HG02840 (cell line): Measurements from ENCODE around the gene RRBP1.

Experiments
- ATAC-seq: cut with Tn5 transposase; IDR thresholded peaks from one replicate; pipeline ENCODE4 v1.9.1; 2021; ENCODE audit warnings: mild to moderate bottlenecking, moderate library complexity, moderate number of reproducible peaks; ENCODE audit not compliant: unreplicated experiment, low FRiP score

Gene RRBP1

DNA sequence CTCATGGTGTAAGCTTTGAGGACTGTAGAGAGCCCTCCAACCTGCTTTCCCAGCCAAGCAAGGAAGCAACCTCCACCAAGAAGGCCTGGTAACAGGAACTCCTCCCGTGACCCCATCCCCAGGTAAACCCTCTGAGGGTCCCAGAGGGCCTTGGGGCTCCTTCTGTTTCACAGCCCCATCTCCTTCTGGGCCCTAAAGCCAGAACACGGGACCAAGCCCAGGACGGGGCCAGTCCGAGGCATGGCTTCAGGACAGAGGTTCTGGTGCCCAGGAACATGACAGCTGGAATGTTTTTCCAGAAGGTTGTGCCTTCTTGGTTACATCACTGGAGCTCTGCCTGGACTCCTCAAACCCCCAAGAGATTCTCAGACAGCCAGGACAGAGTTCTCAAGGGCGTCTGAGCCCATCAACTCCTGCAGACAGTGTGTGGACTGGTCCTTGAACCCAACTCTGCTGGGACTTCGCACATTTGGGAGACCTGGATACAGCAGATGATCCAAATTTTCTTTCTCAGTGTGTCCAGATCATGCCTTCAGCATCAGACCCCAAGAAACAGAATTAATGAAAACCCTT is 43.1 kb downstream of the RRBP1 start:
- ATAC-seq, result no peak

DNA sequence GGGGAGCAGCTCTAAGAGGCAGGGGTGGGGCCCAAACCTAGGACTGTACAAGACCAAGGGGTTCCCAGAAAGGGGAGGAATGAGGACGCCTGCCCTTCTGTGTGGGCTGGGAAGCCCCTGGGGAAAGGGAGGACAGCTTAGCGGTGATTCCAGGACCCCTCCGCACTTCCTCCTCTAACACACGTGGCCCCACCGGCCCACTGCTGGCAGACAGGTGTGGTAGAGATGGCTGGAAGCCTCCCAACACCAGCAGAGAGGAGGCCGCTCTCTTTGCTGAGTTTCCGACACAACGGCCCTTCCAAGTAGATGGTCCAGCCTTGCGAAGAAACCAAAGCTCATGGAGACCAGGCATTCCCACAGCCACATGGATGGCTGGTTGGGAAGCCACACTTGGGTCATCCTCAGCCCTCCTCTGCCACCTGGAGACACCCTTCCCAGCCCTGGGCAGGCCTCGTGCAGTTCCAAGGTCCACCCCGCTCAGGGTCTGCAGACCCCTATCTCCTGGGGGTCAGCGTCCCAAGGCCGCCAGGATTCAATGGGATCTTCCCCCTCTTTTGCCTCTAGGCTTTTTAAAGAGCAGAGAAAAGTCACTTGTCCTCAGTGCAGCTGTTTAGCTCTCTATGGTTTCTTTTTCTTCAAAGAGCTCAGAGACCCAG is 43.9 kb downstream of the RRBP1 start:
- ATAC-seq, result no peak

DNA sequence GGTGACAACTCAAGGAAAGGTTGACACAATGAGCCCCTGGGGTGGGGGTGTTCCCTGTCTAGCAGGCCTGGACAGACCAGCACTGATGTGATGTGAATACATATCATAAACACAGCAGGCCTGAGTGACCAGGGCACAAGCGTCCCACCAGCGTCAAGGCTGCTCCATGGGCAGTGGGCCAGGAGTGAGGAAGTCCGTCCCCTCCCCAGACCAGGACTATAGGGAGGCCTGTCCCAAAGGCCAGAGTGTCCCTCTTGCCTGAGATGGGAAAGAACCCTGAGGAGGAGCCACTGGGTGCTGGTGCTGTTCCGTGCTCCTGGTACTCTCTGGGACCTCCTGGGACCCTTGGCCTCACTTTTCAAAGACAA is 44.6 kb downstream of the RRBP1 start:
- ATAC-seq, result no peak

DNA sequence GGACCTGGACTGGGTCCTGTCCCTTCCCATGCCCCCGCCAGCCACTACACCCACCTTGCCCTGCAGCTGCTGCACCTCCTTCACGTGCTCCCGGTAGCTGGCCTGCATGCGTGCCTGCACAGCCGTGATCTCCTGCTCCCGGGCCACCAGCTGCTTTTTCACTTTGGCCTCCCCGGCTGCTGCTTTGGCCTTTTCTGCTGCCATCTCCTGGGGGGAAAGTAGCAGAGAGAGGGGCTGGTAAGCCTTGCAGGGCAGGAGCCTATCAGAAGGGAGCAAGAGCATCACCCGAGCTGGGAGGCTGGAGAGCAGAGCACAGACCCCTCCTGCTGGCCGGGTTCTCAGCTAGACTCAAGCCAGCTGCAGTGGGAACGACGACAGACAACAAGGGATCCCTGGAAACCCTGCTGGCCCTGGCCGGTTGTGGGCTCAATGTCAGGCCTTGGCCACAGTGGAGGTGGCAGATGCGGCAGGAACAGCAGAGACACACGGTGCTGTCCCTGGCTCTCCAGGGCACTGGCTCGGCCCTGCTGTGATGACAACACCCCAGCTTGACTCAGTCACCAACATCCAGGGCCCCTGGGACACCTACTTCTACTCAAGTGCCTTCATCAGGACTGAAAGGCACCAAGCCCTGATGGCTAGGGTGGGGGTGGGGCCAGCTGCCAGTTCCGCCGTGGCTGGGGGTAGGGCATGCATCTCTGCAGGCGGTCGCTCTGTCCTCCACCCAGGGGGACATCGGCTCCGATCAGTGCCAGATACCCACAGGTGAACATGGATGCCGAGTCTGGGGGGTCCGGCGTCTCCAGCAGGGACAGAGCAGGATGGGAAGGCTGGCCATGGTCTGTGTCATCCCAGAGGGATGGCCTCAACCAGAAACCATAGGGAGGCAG is 45.3 kb downstream of the RRBP1 start:
- ATAC-seq, result no peak

DNA sequence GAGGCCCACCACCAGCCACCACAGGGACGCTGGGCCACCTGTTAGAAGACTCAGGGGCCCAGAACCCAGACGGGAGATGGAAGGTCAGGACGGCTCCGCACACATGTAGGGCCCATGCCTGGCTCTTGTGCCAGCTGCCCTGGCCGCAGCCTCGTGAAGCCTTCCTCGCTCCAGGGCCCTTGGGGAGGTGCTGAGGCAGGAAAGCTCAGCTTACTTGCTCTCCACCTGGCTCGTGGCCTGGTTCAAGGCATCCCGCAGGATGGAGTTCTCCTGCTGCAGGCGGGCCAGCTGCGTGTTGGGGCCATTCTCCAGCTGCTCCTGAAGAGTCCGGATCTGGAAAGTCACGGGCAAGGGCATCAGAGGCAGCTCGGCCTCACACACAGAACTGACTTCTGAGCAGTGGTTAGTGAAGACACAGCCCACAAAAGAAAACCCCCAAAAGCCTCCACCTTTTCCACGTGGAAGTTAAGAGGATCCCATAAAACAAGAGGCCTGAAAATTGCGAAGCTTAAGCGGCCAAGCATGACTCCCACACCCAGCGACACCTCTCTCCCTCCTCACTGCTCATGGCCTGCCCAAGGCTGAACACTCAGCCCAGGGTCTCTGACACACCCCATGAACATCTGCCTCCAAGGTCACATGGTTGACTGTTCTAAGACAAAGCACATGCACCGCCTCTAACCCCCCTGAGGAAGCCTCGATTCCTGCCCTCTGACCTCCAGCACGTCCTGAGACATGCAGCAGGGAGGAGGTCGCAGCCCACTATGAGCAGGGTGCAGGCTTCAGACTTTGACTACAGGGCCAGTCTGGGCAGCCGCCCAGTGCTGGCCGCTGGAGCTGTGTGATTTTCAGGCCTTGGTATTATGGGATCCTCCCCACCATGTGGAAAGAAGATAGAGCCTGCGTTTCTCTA is 46.5 kb downstream of the RRBP1 start:
- no peak for ATAC-seq

DNA sequence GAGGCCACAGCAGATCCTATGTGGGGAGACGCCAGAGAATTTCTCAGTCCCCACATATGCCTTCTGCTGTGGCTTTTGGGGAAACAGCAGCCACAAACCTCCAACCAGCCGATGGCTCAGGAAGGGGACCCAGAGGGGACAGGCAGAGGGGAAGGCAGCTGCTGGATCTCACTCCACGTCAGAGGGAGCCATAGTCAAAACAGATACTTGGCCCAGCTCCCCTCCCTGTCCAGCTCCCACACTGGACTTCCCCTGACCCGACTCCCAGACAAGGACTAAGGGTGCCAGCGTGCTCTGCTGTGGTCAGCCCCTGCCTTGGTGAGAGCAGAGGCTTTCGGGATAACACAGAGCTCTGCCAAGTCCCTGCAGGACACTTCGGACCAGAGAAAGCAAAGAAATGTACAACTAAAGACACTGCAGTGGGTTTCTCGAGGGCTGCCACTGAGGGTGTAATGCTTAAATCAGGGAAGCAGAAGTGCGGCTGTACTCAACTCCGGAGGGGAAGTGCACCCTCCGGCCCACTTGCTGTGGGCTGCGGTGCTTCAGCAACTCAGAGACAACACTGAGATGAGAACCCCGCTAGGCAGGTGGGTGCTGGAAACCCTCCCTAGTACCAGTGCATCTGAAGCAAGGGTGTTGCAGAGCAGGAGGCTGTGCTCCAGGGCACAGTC is 47.2 kb downstream of the RRBP1 start:
- ATAC-seq, result no peak

DNA sequence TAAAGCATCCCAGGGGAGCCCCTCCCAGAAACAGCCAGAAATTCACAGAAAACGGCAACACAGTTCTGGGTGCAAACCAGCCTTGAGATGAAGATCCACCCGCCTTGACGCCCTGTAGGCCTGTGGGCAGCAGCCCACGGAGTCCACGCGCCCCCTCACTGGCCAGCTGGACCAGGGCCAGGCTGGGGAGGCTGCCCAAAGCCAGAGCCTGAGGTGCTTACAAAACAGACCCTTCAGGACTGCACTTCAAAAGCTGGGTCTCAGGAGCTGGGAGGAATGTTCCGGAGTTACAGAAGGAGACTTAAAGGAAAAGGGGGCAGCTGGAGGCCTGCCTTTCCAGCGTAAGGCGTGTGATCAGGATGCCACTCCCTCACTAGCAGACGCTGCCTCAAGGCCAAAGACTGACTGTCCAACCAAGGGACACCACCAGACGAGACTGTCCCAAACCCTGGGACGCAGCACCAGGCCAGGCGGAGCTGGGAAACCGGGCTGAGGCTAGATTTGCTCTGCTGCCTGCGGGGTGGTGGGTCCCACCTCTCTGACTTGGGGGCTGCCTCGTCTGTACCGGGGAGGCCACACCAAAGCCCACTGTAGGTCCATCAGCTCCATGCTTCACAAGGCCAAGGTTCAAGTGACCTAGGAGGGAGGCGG is 48.1 kb downstream of the RRBP1 start:
- ATAC-seq, result no peak

DNA sequence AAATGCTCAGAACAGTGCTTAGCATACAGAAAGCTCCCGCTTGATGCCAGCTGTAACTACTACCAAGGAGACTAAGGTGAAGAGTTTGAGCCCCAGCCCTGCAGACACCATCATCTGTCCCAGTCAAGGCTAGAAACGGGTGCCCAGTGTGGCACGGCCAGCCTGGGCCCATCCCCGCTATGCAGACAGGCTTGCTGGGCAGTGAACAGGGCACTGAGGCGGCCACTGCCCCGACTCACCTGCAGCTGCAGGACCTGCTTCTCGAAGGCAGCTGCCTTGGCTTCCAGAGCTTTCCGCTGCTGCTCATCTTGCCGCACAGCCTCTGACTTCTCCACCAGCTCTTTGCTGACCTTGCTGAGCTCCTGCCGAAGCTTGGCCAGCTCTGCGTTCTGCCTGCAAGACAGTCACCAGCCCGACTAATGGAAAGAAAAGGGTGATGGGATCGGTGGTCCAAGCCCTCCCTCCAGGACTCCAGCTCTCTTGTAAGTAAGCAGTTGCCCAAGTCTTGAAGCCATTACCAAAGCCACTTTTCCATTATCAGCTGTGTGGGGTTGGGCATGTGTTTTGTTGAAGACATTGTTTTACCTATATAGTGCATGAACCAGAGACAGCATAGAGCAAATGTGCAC is 48.7 kb downstream of the RRBP1 start:
- no peak for ATAC-seq

DNA sequence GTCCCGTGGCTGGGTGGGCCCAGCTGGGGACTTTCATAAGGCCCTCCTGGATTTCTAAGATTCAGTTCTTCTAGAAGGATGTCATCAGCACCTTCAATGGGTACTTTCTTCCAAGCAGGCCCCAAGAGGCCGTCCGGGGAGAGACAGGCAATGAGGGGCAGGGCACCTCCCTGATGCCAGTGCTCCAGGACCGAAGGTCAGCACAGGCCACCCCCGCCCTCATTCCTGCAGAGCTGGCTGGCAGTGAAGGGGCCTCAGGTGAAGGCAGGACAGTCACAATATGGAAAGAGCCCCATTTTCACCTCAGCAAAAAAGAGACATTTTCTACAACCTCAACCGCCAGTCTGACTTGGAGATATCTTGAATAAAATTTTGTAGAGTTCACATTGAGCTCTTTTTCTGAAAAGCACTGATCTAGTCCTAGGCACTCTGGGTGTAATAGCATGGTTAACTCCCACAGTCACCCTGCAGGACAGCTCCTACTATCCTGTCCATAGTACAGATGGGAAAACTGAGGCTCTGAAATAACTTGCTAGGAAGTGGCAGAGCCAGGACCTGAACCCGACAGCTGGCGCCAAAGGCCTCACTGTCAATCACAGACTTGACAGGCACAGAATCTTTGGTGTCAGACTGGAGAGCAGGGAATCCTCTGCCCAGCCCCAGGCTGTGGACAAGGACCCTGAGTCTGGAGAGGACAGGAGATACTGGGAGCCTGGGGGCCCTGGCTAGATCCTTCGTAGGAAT is 50.3 kb downstream of the RRBP1 start:
- no peak for ATAC-seq

DNA sequence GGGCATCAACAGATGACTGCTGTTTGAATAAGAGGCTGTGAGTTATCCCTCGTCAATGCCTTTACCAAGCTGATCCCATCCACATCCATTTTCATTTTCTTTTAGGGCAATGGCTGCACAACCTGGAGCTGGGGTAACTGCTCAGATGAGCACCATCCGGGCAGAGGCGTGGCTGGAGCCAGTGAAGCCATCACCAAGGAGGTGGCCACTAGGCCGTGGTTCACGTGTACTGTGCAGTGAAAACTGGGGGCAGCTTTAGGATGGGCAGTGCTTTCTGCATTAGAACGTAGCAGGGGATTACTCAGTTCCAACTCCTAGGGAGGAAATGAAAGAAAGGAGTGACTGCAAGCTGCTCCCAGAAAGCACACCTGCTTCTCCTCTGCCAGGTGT is 51.2 kb downstream of the RRBP1 start:
- ATAC-seq, result no peak

DNA sequence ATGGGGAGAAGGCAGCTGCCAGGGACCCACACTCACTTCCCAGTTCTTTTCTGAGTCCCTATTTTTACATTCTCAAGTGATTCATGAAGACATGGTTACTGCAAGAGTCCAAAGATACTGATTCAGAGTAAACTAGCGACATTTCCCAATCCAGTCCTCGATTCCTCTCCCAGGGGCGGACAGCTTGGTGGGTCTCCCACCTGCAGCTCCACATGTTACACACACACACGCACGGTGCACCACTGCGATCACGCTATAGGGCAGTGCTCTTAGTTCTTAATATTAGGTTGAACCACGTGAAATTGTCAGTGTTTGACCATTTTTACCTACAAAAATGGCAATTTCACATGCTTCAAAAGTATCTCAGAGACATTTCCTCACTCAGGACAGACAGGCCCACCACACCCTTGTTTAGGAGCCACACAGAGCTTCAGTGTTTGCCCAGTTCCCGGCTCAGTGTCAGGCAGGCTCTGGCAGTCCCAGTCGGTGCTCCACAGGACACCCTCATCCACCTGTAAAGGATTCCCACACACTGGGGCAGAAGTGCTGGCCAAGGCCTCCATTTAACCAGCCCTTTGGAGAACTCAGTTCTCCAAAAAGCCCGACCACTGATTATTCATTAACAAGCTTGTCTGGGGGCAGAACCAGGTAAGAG is 51.8 kb downstream of the RRBP1 start:
- ATAC-seq, result no peak

DNA sequence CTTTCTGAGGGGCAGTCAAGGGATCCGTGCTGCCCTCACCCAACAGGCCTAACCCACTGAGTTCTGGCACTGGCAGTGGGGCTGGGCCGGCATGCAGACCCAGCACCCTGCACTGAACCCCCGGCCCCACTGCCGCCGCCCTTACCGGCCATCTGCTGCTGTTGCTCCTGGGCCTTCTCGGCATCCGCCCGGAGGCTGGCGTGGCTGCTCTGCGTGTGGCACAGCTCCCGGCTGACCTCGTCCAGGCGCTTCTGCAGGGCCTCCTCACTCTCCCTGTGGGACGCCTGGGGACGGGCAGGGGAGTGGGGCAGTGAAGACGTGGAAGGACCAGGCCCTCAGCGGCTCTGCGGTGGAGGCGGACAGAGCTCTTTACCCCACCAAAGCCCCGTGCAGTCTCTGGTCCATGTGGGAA is 52.4 kb downstream of the RRBP1 start:
- ATAC-seq, result no peak

DNA sequence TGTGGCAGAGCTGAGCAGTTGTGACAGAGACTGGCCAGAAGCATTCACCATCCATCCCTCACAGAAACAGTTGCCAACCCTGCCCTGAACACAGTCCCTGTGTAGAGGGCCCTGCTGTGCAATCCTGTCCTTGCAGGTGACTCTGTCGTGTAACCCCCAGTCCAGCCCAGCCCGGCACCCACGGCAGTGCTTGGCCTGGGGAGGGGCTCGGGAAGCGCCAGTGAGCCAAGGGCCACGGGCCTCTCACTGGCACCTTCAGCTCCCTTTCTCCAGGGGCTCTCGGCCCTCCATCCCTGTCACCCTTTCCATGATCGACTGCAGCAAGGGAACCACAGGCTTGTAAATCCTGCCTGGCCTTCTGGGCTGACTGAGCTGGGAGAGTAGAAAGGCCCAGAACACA is 53.0 kb downstream of the RRBP1 start:
- ATAC-seq, result no peak

DNA sequence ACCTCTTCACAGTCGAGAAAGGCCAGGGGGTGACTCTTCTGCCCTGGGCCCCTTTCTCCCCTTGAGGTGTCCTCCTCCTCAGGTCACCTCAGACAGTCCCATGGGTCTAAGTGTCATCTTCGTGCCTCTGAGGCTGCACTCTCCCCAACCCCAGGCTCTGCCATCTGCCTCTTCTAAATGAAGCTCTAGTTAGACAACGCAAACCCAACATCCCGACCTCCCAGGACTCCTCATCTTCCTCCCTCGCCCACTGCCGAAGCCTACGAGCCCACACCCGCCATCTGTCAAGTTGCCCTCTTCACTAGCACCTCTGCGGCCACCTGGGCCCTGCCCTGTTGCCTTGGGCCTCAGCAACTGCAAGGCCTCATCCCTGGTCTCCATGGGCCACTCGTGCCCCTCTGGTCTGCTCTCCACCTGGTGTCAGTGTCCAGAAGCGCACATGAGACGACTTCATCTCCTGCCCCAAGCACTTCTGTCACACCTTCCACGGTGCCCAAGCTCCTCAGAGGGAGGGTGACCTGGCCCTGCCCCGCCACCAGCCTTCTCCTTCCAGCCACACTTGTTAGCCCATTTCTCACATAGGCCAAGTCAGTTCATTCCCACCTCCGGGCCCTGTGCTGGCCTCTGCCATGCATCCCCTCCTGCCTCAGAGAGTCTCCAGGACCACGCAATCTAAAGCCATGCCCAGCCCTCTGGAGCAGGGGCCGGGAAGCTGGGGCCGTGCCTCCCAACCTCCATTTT is 53.8 kb downstream of the RRBP1 start:
- ATAC-seq, result no peak

DNA sequence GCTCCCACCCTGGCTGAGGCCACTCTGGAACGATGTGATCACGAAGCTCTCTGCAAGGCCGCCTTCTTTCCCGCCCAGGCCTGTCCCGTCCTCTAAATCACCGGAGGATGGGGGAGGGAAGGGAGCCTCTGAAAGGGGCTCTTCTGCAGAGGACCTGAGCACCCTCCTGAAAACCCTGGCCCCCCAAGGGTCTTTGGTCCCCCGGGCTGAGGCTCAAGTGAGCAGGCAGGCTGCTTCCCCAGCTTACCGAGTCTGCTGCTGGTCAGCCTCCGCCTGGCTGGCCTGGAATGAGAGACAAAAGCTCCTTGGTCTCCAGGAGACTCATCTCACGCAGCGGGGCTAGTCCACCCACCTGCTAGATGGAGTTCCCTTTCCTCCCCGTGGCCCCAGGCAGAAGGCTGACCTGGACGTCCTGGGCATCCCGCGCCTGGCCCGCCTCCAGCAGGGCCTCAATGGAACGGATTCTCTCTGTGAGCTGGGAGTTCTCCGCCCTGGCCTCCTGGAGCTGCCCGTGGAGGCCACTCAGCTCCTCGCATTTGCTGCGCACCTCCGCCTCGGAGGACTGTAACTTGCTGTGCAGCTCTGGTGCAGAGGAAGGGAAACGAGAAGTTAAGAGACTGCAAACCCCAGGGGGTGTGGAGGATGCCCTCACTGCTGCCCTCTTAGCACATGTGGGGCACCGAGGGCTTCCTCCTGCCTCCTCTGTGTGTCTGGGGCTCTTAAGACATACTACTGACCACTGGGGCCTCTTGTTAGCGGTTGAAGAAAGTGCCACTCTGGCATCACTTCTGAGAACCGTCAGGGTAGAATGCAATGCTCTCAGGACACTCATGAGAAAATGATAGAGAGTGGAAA is 54.7 kb downstream of the RRBP1 start:
- ATAC-seq, result no peak

DNA sequence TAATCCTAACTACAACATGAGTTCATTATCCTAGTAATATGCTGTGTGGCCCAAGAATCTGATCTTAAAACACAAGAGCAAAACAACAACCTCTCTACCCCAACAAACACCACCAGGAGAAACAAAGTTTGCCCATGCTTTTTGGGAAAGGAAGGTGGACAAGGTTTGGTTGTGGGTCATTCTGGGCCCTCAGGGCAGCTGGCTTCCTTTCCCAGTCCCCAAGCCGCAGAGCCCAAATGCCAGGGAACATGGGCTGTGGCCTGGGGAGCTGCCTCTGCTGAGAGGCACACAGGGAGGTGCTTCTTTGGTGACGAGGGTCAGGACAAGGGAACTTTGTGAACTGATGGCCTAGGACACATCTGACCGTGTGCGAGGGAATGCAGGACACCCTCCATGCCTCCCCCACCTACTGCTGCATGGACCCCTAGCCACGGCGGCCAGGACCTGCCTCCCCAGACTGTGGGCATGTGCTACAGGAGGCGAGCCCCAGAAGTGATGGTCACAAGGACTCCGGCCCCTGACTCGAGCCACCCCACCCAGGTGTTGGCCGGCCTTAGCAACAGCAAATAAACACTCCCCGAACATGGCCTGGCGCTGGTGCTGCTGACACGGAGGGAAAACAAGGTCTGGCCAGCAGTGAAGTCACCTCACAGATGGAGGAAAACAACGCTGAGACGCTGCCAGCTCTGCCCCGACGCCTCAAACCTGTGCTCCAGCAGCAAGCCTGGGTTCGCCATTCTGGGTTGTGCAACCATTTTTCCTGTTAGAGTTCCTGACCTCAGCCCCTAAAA is 55.6 kb downstream of the RRBP1 start:
- ATAC-seq, result no peak
